Tongue (tissue), 2 donors: Measurements from ENCODE around the gene CCR9. TPM values are rescaled to one million over a fixed set of nuclear protein-coding genes. Genes with fewer than 3 reads are reported as not detected.

Source experiments
- DNase-seq: peaks from one replicate; pipeline ENCODE4 v3.0.0-alpha.2; 2015
- total RNA-seq: library from RNA; depleted of rRNA; stranded (reverse); fragments of >200 nt; gene quantifications from one replicate; pipeline ENCODE4 v1.2.3, GENCODE V29; 2014

Gene CCR9
- total RNA-seq, 1 donor from 2014 or later, result 0.10 TPM

GRCh38 chr3:45937206-45938042 lies 51.1 kb downstream of the CCR9 start:
- DNase-seq, result no peak

GRCh38 chr3:45938043-45938435 lies 51.7 kb downstream of the CCR9 start:
- no peak for DNase-seq

GRCh38 chr3:45938864-45939263 lies 52.5 kb downstream of the CCR9 start:
- DNase-seq, result peak; percentile 94

DNA sequence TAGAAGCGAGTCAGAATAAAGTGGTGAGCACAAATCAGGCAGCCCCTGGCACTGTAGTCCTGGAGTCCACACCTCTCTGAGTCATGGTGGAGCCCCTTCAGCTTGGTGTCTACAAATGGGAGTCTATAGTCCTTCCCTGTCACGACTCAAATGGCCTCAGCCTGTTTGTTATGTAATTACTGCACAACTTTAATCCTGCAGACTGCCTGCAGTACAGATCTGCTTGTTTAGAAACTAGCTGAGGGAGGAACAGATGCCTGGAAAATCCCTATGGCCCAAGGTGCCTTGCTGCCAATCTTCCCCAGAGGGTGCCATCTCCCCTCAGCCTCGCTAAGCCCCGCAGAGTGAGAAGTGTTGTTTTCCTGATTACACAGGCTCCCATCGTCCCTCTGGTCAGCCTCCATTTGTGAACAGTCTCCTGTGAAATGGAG lies 53.0 kb downstream of the CCR9 start:
- peak; percentile 6 for DNase-seq

DNA sequence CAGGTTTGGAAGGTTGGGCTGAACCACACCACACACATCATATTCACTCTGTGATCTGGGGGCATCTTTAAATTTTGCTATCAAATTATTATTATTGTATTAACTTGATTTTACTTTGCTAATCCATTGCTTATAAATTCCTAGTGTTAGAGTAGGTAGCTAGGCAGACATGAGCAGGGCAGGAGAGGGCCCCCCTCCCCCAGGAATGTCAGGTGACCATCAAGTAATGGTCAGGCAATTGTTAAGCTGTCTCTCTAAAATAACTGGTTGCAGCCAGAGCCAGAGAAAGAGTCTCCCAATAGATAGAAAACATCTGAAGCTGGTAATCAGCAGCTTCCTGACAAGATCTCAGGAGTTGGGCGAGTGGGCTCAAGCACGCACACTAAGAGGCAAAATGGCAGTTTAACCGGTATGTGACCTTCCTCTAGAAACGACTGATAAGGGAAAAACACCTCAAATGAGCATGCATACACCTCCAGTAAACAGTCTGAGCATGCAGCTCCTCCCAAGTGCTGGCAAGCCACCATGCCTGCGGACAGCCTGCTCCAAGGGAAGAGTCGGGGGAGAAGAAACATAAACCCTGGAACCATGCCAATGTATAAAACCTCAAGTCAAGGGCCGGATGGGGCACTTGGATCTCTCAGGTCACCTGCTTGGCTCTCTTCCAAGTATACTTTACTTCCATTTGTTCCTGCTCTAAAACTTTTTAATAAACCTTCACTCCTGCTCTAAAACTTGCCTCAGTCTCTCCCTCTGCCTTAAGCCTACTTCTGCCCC lies 53.8 kb downstream of the CCR9 start:
- DNase-seq, result peak; percentile 12

DNA sequence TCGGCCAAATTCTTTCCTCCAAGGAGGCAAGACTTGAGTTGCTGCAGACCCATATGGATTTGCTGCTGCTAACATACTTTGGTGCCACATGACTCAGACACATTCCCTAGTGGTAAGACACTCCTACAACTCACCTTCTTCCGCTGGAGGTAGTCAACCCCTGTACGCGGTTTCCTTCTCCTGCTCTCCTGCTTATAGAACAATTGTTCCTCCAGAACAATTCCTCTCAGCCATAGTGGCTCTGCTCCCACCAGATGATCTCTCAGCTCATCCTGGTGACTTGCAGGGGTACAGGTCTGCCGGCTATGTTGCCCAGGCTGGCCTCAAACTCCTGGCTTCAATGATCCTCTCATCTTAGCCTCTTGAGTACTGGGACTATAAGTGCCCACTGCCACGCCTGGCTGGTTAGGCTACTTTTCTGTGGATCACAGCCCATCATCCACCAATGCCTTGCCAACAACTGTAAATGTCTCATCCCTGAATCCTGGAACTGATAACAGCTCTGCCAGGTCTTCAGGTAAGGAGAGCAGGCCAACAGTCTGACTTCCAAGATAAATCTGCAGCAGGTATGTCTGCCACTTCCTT lies 54.5 kb downstream of the CCR9 start:
- DNase-seq, result no peak

- DNase-seq, result peak; percentile 39
Measured at GRCh38 chr3:45942051-45942825, 55.9 kb downstream of the CCR9 start.

- DNase-seq, result no peak
Measured at GRCh38 chr3:45943207-45943846, 57.0 kb downstream of the CCR9 start, which contains the start of gene CXCR6. TSS of gene CXCR6 (plus strand) at chr3:45943464. CDS start at chr3:45946482, 3,018 bp downstream.

DNA sequence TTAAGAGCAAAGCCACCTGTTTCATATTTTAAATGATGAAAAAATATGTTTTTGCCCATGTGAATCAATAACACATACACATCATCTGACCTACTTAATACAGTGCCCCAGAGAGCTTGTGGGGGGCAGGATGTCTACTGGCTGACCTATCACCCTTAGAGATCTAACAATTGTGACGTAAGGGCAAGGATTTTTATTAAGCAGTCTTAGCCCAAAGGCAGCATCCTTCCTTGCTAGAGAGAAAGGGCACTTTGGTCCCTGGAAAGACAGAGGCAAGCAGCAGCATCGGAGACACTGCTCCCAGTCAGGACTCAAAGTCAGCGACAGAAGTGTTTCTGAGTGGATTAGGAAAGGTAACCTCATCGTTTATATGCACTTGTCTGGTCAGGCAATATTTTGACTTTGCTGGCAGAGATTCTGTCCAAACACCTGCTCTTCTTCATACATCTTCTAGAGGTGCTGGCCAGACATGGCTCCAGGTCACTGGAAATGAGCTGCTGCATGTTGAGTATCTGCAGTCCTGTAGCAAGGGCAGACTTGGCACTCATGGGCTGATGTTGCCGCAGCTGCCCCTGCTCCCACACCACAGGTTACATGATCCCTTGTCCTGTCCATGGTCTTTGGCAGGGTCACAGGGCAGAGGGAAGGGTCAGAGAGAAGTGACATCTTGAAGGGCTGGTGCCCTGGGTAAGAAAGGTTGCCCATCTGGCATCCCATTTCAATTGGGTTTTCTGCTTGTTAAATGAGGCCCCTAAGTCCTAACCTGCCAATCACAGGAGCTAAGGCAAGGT lies 58.7 kb downstream of the CCR9 start:
- DNase-seq, result no peak

DNA sequence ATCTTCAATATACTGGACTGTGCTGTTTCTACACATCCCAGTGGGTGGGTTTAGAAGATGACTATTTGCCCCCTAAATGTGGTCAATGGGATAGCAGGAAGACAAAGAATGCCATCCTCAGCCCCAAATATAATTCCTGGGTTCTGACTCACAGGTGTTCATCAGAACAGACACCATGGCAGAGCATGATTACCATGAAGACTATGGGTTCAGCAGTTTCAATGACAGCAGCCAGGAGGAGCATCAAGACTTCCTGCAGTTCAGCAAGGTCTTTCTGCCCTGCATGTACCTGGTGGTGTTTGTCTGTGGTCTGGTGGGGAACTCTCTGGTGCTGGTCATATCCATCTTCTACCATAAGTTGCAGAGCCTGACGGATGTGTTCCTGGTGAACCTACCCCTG lies 60.0 kb downstream of the CCR9 start:
- no peak for DNase-seq

DNA sequence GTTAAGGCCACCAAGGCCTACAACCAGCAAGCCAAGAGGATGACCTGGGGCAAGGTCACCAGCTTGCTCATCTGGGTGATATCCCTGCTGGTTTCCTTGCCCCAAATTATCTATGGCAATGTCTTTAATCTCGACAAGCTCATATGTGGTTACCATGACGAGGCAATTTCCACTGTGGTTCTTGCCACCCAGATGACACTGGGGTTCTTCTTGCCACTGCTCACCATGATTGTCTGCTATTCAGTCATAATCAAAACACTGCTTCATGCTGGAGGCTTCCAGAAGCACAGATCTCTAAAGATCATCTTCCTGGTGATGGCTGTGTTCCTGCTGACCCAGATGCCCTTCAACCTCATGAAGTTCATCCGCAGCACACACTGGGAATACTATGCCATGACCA lies 60.5 kb downstream of the CCR9 start:
- DNase-seq, result no peak

GRCh38 chr3:45947361-45947760 lies 61.0 kb downstream of the CCR9 start:
- no peak for DNase-seq

- no peak for DNase-seq
Measured at GRCh38 chr3:45948311-45948781, 62.0 kb downstream of the CCR9 start.

GRCh38 chr3:45948881-45949280 lies 62.5 kb downstream of the CCR9 start:
- no peak for DNase-seq

GRCh38 chr3:45949432-45949831 lies 63.1 kb downstream of the CCR9 start:
- DNase-seq, result no peak

GRCh38 chr3:45950131-45950530 lies 63.8 kb downstream of the CCR9 start:
- DNase-seq, result no peak

DNA sequence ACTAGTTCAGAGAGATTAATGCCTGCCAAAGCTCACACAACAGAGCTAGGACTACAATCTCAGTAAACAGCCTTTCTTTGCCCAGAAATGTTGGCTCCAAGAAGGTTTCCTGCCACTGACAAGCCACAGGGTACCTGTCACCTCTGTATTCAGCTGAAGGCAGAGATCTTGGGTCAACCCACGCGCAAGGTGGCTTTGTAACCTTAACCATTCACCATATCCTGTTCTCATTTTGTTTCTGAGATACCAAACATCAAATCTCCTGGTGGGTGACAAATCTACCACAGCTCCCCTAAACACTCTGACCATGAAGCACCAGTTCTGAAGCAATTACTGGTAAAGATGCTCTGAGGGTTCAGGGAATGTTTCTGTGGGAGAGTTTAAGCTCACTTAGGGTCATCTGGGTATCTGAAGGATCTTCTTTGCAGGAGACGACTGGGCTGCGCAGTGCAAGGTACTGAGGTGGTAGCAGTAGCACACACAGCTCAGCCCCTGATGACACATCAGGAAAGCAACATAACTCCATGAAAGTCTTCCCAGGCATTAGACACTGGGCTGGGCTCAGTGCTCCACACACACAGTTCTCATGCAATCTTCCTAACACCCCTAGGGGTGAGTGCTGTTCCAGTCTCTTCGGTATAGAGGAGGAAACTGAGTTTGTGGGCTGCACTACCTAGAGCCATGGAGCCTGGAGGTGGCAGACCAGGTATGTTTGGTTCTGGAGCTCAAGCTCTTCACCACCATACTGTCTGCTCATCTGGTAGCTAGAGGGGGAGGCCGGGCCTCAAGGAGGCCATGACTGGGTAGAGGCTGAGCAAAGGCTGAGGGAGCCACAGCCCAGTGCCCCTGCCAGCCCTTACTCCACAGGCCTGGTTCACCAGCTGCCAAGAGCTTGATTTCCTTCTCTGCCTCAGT lies 64.6 kb downstream of the CCR9 start:
- no peak for DNase-seq

- DNase-seq, result no peak
Measured at GRCh38 chr3:45951946-45952345, 65.6 kb downstream of the CCR9 start.

- DNase-seq, result no peak
Measured at GRCh38 chr3:45952456-45952855, 66.1 kb downstream of the CCR9 start.
